Urothelium cell line (cell line): Measurements from ENCODE around the gene SP8.
"Not testable (repeated sequence)": the region's sequence is repeated elsewhere in the genome, so short reads cannot be mapped to it uniquely, and the experiment has no call there.

Source experiments
- DNase-seq: peaks from one replicate; pipeline ENCODE4 v3.0.0; 2011; ENCODE audit warnings: low spot score, mixed read lengths
- FAIRE-seq: peaks from 2 replicates; lab custom pipeline; 2011; peaks lifted over from hg19 to GRCh38; lab: Jason Lieb, UNC

Gene SP8

GRCh38 chr7:20786779-20787659 lies at the start of gene SP8:
Gene SP8 (minus strand): TSS chr7:20786886. CDS start chr7:20786798, 88 bp downstream.
- FAIRE-seq (peak; percentile 98), DNase-seq (peak; percentile 89)

- not testable (repeated sequence) for DNase-seq, FAIRE-seq
These were observed 49.7 kb upstream of the SP8 start for GRCh38 chr7:20836424-20836823.

GRCh38 chr7:20835111-20835750 lies 48.5 kb upstream of the SP8 start:
- FAIRE-seq (no peak), DNase-seq (no peak)

GRCh38 chr7:20834656-20835055 lies 48.0 kb upstream of the SP8 start:
- no peak for FAIRE-seq

GRCh38 chr7:20831956-20832355 lies 45.3 kb upstream of the SP8 start:
- no peak for DNase-seq
- FAIRE-seq = no peak

More at GRCh38 chr7:20834656-20835055, 48.0 kb upstream of the SP8 start:
- no peak for DNase-seq

- DNase-seq (no peak), FAIRE-seq (no peak)
These were observed 44.8 kb upstream of the SP8 start for GRCh38 chr7:20831451-20831850.

GRCh38 chr7:20828947-20829346 lies 42.3 kb upstream of the SP8 start:
- FAIRE-seq (no peak), DNase-seq (no peak)

- DNase-seq (no peak), FAIRE-seq (no peak)
These were observed 40.5 kb upstream of the SP8 start for GRCh38 chr7:20827172-20827571.

- no peak for DNase-seq
- FAIRE-seq = no peak
These were observed 39.6 kb upstream of the SP8 start for GRCh38 chr7:20826243-20826642.

- no peak for FAIRE-seq
- DNase-seq = no peak
These were observed 38.9 kb upstream of the SP8 start for GRCh38 chr7:20825555-20825954.

GRCh38 chr7:20821390-20821789 lies 34.7 kb upstream of the SP8 start:
- not testable (repeated sequence) for DNase-seq, FAIRE-seq

GRCh38 chr7:20816372-20816959 lies 29.8 kb upstream of the SP8 start:
- DNase-seq = no peak
- no peak for FAIRE-seq

GRCh38 chr7:20804345-20804744 lies 17.7 kb upstream of the SP8 start:
- no peak for DNase-seq
- FAIRE-seq = no peak

GRCh38 chr7:20799566-20800366 lies 13.1 kb upstream of the SP8 start:
- no peak for DNase-seq
- no peak for FAIRE-seq

GRCh38 chr7:20798694-20799121 lies 12.0 kb upstream of the SP8 start:
- FAIRE-seq (no peak), DNase-seq (no peak)

- FAIRE-seq (no peak), DNase-seq (peak; percentile 83)
These were observed 11.5 kb upstream of the SP8 start for GRCh38 chr7:20798081-20798693.

GRCh38 chr7:20797462-20798080 lies 10.9 kb upstream of the SP8 start:
- DNase-seq (no peak), FAIRE-seq (peak; percentile 20)

GRCh38 chr7:20797042-20797461 lies 10.4 kb upstream of the SP8 start:
- DNase-seq (peak; percentile 9), FAIRE-seq (no peak)

GRCh38 chr7:20796500-20796899 lies 9.8 kb upstream of the SP8 start:
- FAIRE-seq (no peak), DNase-seq (no peak)

GRCh38 chr7:20795881-20796280 lies 9.2 kb upstream of the SP8 start:
- DNase-seq (no peak), FAIRE-seq (no peak)
